Esophagus (tissue), 2 donors: ENCODE data around the gene GNAI1. TPM values are rescaled to one million over a fixed set of nuclear protein-coding genes. Genes with fewer than 3 reads are reported as not detected.

ENCODE experiments used
- H3K27ac ChIP-seq, 2 donors: one replicate each; pipeline ENCODE4 v1.5.1; 2013; ENCODE audit warnings: low read depth in 2 of 2, mild to moderate bottlenecking in 2 of 2, inconsistent platforms in 1 of 2, low read length in 1 of 2, moderate library complexity in 1 of 2
- H3K27me3 ChIP-seq, 2 donors: one replicate each; pipeline ENCODE4 v1.6.1; 2013; ENCODE audit warnings: low read length in 2 of 2, control low read depth in 1 of 2, mild to moderate bottlenecking in 1 of 2; ENCODE audit not compliant: insufficient read depth in 2 of 2, control insufficient read depth in 1 of 2
- H3K36me3 ChIP-seq, 2 donors: one replicate each; pipeline ENCODE4 v1.6.1; 2013; ENCODE audit warnings: low read length in 1 of 2; ENCODE audit not compliant: control insufficient read depth in 2 of 2, insufficient read depth in 2 of 2
- H3K4me1 ChIP-seq, 2 donors: one replicate each; pipeline ENCODE4 v1.6.1; 2013; ENCODE audit warnings: low read length in 1 of 2; ENCODE audit not compliant: control insufficient read depth in 2 of 2, insufficient read depth in 2 of 2
- H3K4me3 ChIP-seq, 2 donors: one replicate each; pipeline ENCODE4 v1.5.1; 2013; ENCODE audit warnings: low read length in 2 of 2, mild to moderate bottlenecking in 2 of 2, low read depth in 1 of 2, moderate library complexity in 1 of 2
- H3K9me3 ChIP-seq, 2 donors: one replicate each; pipeline ENCODE4 v1.6.1; 2013; ENCODE audit warnings: mild to moderate bottlenecking in 2 of 2, low read depth in 1 of 2, low read length in 1 of 2, moderate library complexity in 1 of 2; ENCODE audit not compliant: control insufficient read depth in 2 of 2, insufficient read depth in 1 of 2
- WGBS, 2 donors: extraction: QIAGEN DNeasy Blood & Tissue Kit; methylation state at CpG; one replicate each; pipeline ENCODE4 v1.1.7; 2013; 5-methylcytosine and 5-hydroxymethylcytosine counted together
- polyA plus RNA-seq, 2 donors: library from polyadenylated mRNA; stranded (reverse); fragments of 200-250 nt; gene quantifications; one replicate each; pipeline ENCODE4 v1.2.3, GENCODE V29; 2013
- donor health status: healthy with polysubstance abuse.
- donor health status: Bipolar disorder and iron deficiency.

Gene GNAI1
- polyA plus RNA-seq, 2 donors, result 6.2 to 18.8 TPM

DNA sequence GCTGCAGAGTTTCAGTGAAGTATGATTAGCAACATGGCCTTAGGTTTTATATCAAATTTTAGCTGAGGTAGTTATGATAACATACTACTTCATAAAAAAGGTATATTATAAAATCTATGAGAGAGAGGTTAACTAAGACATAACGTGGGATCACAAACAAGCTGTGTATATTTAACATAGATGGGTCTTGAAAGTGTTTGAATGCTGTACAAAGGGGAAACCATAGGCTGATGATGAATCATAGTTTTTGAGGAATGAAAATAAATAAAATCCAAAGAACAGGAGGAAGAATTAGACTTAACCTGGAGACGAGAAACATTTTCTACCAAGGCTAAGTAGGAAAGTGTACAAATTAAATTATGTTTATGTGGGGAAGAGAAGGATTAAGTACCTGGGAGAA is 119.0 kb downstream of the GNAI1 start:
- no peak overlapping the region for H3K4me3 ChIP-seq
- no peaks in the 10 kb centered on the region for H3K36me3 ChIP-seq
- H3K9me3 ChIP-seq, result no peaks in the 10 kb centered on the region
- H3K27me3 ChIP-seq, result no peaks in the 10 kb centered on the region
- no peaks in the 10 kb centered on the region for H3K4me1 ChIP-seq
- H3K27ac ChIP-seq, result no peak overlapping the region
- WGBS, 2 donors, result 81 to 84% methylated on average over 2 of the region's 2 CpGs

DNA sequence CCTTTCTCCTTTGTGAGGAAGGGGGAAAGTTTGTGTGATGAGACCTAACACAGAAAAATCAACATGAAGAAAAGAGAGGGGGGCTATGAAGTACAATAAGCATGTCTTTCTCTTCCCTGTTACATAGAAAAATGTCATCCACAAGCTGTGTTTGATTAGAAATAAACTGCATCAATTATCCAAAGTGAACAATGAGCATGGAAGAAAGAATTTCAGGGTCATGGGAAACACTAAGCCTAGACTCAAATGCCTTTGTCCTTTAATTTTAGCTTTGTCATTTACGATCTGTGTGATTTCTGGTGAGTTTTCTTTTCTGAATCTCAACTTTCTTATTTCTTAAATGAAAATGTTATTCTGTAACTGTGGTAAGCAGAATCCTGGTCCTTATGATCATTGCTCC is 121.0 kb downstream of the GNAI1 start:
- Histone ChIP-seq H3K36me3 (no peaks in the 10 kb centered on the region), H3K27ac (no peak overlapping the region), H3K4me3 (no peak overlapping the region), H3K4me1 (no peaks in the 10 kb centered on the region), H3K27me3 (no peaks in the 10 kb centered on the region), H3K9me3 (no peaks in the 10 kb centered on the region)
- WGBS, 2 donors, result 70 to 78% methylated on average over 1 of the region's 1 CpG

DNA sequence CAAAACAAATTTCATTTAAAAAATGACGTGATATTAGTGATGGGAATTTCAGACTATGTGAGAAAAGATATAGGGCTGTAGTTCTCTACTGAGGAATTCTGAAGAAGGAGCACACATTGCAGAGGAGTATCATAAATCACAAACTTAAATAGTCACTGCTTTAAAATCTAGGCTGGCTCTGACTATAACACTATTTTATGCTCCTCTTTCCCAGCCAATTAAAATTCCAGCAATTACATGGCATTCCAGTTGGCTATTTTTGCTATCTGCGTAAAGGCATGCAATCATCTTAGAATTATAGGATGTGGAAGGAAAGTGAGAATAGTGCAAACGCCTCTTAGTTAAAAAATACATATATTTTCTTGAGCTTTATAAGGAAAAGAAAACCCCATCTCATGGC is 123.1 kb downstream of the GNAI1 start:
- 82 to 86% methylated on average over 3 of the region's 3 CpGs for WGBS, 2 donors
- H3K4me3 ChIP-seq, result no peak overlapping the region
- H3K27me3 ChIP-seq, result no peaks in the 10 kb centered on the region
- no peaks in the 10 kb centered on the region for H3K4me1 ChIP-seq
- H3K27ac ChIP-seq, result no peak overlapping the region
- H3K36me3 ChIP-seq, result no peaks in the 10 kb centered on the region
- H3K9me3 ChIP-seq, result no peaks in the 10 kb centered on the region

- Histone ChIP-seq H3K4me3 (no peak overlapping the region), H3K27ac (no peak overlapping the region), H3K9me3 (no peaks in the 10 kb centered on the region), H3K27me3 (no peaks in the 10 kb centered on the region), H3K4me1 (no peaks in the 10 kb centered on the region), H3K36me3 (no peaks in the 10 kb centered on the region)
Measured at GRCh38 chr7:80260606-80261005, 126.0 kb downstream of the GNAI1 start.

DNA sequence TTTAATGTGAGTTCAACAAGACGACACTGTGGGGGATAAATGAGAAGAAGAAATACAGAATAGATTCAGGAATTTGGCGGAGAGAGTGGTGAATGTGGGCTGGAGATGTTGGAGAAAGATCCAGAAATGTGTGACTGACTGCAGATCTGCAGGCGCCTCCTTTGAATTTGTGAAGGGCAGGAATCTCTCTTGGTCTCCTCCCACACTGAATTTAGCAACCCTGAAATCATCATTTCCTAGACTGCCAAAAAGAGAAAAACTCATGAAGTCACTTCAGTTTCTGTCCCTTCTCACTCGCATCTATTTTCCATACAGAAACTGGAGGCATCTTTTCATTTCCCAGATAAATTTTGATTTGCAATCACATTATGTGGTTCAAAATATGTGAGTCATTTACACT is 128.7 kb downstream of the GNAI1 start:
- 81 to 85% methylated on average over 4 of the region's 4 CpGs for WGBS, 2 donors
- Histone ChIP-seq H3K27me3 (no peaks in the 10 kb centered on the region), H3K27ac (no peak overlapping the region), H3K36me3 (no peaks in the 10 kb centered on the region), H3K4me1 (no peaks in the 10 kb centered on the region), H3K9me3 (no peaks in the 10 kb centered on the region), H3K4me3 (no peak overlapping the region)

DNA sequence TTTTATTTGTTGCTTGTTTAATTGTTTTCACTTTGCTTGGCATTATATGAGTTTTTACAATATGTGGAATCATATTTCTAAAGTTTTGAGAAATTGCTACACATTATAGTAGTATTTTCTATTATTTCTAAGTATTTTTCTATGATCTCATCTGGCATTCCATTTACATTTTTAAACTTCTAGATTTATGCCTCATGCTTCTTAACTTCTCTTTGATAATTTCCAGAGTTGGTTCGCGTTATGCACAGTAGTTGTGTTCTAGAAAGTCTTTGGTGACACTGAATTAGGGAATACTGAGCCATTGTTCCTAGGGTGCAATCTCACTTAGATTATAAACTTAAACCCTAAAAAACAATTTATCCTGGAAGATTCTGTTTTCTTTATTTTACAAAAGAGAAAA is 129.2 kb downstream of the GNAI1 start:
- H3K4me3 ChIP-seq, result no peak overlapping the region
- H3K27me3 ChIP-seq, result no peaks in the 10 kb centered on the region
- H3K36me3 ChIP-seq, result no peaks in the 10 kb centered on the region
- no peaks in the 10 kb centered on the region for H3K4me1 ChIP-seq
- H3K9me3 ChIP-seq, result no peaks in the 10 kb centered on the region
- H3K27ac ChIP-seq, result no peak overlapping the region
- WGBS, 2 donors, result 85 to 89% methylated on average over 2 of the region's 2 CpGs

- Histone ChIP-seq H3K4me1 (no peaks in the 10 kb centered on the region), H3K27me3 (no peaks in the 10 kb centered on the region), H3K36me3 (no peaks in the 10 kb centered on the region), H3K9me3 (no peaks in the 10 kb centered on the region), H3K27ac (no peak overlapping the region), H3K4me3 (no peak overlapping the region)
- 69 to 73% methylated on average over 6 of the region's 6 CpGs for WGBS, 2 donors
Measured at GRCh38 chr7:80264769-80265495, 130.3 kb downstream of the GNAI1 start.

DNA sequence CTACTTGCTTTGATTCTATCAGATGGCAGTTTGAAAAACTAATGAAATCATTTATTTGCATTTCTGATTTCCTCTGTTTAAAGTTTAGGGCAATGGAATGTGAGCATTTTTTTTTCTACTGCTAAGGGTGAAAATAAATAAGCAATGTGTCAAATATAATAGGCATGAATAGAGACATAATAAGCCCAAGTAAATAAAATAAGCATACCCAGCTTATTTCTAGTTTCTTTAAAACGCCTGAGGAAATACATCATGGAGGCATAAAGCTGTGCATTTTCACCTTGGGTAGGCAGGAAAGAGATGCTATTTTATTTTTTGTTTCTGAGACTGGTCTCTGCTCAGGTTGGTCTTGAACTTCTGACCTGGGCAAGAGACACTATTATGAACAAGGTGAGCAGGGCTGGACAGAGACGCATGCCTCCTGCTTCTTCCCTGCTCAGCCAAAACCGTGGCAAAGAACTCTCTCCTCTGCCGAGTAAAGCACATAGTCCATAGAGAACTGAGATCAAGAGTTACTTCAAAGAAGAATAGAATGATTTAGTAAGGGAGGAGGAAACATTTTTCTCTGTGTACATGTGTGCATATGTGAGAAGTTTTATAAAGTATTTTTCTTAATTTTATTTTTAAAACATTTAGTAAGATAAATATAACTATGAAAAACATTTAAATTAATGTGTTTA is 138.1 kb downstream of the GNAI1 start:
- Histone ChIP-seq H3K27ac (no peak overlapping the region), H3K27me3 (no peaks in the 10 kb centered on the region), H3K4me3 (no peak overlapping the region), H3K4me1 (peaks cover 0 to 3% of the 10 kb centered on the region in 2 donors), H3K9me3 (no peaks in the 10 kb centered on the region), H3K36me3 (no peaks in the 10 kb centered on the region)
- WGBS, 2 donors, result 42 to 63% methylated on average over 4 of the region's 4 CpGs

DNA sequence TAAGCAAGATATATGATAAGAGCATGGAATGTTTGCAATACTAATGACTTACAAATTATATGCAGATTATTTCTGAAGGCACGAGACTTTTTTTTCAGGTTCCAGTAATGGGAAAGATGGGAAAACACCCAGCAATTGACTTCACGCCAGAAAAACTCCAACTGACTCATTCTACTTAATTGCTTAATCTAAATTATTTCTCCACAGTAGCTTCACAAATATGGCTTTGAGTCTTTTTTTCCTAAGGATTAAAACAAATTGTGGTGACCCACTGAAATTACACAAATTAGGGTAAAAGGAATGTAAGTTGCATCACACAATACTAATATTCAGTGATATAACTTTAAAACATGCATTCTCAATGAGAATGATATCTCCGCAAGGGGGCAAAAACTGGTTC is 138.7 kb downstream of the GNAI1 start:
- Histone ChIP-seq H3K27ac (no peak overlapping the region), H3K36me3 (no peaks in the 10 kb centered on the region), H3K4me1 (peaks cover 0 to 3% of the 10 kb centered on the region in 2 donors), H3K4me3 (no peak overlapping the region), H3K9me3 (no peaks in the 10 kb centered on the region), H3K27me3 (no peaks in the 10 kb centered on the region)
- WGBS, 2 donors, result 50 to 59% methylated on average over 3 of the region's 3 CpGs

DNA sequence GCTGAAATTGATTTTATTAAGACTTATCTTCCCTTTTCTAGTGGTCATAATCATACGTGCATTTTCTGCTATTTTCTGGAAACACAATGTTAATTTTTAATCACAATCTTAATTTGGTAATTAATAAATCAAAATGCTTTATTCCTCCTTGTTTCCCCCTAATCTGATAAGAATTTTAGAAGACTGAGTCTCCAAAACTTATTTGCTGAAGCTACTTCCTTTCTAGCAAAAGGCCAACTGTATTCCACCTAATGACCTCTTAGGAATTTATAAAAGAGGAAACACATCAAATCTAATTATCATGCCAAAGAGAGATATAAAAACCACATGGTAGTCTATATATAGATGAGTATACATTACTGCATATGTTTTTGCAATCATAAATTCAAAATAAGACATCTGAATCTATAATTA is 140.6 kb downstream of the GNAI1 start:
- WGBS, 2 donors, result 60 to 76% methylated on average over 1 of the region's 1 CpG
- no peaks in the 10 kb centered on the region for H3K27me3 ChIP-seq
- H3K4me3 ChIP-seq, result no peak overlapping the region
- no peaks in the 10 kb centered on the region for H3K36me3 ChIP-seq
- H3K4me1 ChIP-seq, result peaks cover 0 to 3% of the 10 kb centered on the region in 2 donors
- H3K27ac ChIP-seq, result no peak overlapping the region
- H3K9me3 ChIP-seq, result no peaks in the 10 kb centered on the region
